OCI-LY7 (cell line): ENCODE results near the gene PCDH9.

ENCODE experiments used
- CTCF ChIP-seq: fragments of 200-600 bp; sonication (generic); conservative IDR thresholded peaks from 2 replicates; pipeline ENCODE4 v1.5.1; 2014; ENCODE audit warnings: mild to moderate bottlenecking, antibody characterized with exemption, low read length, moderate library complexity, mixed read lengths
- EZH2phosphoT487 ChIP-seq: fragments of 200-600 bp; sonication (generic); IDR thresholded peaks from 2 replicates; pipeline ENCODE4 v1.6.1; 2018; ENCODE audit warnings: low read depth, borderline replicate concordance, mild to moderate bottlenecking, mixed run types, antibody characterized with exemption, low read length, moderate library complexity, mixed read lengths

GRCh38 chr13:66853564-66853963, 376.6 kb downstream of the PCDH9 start:
- TF ChIP-seq EZH2phosphoT487 (no peak), CTCF (no peak)
